ENCODE measurements around the gene FOLR1. TPM values are rescaled to one million over a fixed set of nuclear protein-coding genes. Genes with fewer than 3 reads are reported as not detected.
"Not testable (repeated sequence)": the region's sequence is repeated elsewhere in the genome, so short reads cannot be mapped to it uniquely, and the experiment has no call there.

The FOLR1 gene
- 1.2 TPM for total RNA-seq
- long read RNA-seq, partial matches to known transcripts, result 0 of 1 reads
- long read RNA-seq, other reads (novel, unspliced or antisense), result 0 of 1 reads

GRCh38 chr11:72191961-72192381 is at the start of gene FOLR1:
Gene FOLR1, plus strand, starts transcription at chr11:72192140. Its CDS starts 34 bp downstream, at chr11:72192174.
- DNase-seq (ENCODE audit: missing footprints), result no peak
- ATAC-seq, result no peak
- intact Hi-C loops (cut with DNase I), result no loop called here

DNA sequence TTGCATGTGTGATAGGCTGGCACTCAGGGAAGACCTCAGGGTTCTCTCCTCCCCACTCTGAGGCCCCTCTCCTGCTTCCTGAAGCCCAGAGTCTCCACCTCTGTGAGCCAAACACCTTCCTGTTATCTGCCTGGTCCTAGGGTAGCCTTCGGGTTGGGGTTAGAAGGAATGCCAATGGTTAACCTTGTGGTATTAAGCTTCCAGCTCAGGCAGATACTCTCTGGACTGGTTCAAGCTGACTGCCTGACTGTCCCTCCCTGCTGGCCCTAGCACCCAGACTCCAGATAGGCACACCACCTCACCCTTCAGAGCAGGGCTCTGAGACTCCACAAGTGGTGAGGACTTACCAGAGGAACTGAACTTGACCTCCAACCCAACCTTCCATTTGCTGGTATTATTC is 49.4 kb upstream of the FOLR1 start:
- not testable (repeated sequence) for DNase-seq (ENCODE audit: missing footprints); ATAC-seq
- intact Hi-C loops (cut with DNase I), result loop anchor here (5.0 kb wide), 1 partner anchor 165 kb away; no protein-coding TSS in a partner anchor

DNA sequence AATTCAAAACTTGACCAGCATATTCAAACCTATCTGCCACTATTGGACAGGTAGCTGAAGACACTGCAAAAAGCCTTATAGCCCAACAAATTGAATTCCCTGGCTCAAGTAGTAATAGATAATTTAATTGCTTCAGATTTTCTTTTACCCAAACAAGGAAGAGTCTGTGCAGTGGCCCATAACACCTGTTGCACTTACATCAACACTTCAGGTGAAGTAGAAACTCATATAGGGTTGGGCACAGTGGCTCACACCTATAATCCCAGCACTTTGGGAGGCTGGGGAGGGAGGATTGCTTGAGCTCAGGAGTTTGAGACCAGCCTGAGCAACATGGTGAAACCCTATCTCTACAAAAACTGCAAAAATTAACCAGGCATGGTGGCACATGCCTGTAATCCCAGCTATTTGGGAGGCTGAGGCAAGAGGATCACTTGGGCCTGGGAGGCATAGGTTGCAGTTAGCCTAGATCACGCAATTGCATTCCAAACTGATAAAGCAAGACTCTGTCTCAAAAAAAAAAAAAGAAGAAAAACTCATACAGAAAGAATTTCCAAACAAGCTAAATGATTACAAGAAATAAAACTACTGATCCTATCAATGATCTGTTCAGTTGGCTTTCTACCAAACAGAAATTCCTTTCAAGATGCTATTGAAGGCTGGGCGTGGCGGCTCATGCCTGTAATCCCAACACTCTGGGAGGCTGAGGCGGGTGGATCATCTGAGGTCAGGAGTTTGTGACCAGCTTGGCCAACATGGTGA is 47.0 kb upstream of the FOLR1 start:
- no peak for ATAC-seq
- DNase-seq (ENCODE audit: missing footprints), result no peak
- intact Hi-C loops (cut with DNase I), result loop anchor here (5.0 kb wide), 1 partner anchor 168 kb away; no protein-coding TSS in a partner anchor

GRCh38 chr11:72146625-72147024 is 45.3 kb upstream of the FOLR1 start:
- DNase-seq (ENCODE audit: missing footprints) (no peak), ATAC-seq (no peak)
- intact Hi-C loops (cut with DNase I), result no loop called here

GRCh38 chr11:72150882-72151281 is 41.1 kb upstream of the FOLR1 start:
- ATAC-seq (no peak), DNase-seq (ENCODE audit: missing footprints) (no peak)
- intact Hi-C loops (cut with DNase I), result no loop called here

- DNase-seq (ENCODE audit: missing footprints); intact Hi-C loops (cut with DNase I); ATAC-seq: not testable (repeated sequence)
These were observed 38.1 kb upstream of the FOLR1 start for GRCh38 chr11:72153874-72154273.

DNA sequence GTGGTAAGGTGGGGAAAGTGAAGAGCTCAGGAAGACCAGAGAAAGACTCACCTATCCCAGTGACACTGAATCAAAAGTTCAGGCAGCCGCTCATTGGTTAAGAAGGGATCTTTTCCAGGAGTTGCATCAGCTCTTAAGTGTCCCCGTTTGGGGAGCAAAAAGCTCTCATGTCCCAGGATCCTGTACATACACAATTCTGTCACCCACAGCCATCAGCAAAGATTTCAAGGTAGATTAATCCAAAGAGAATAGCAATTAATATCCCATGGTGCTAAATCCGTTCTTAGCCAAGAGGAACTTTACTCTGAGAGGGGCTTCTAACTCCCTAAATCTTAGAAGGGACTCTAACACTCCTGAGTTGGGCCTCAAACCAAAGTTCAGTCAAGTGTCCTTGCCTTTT is 37.1 kb upstream of the FOLR1 start:
- no peak for DNase-seq (ENCODE audit: missing footprints)
- intact Hi-C loops (cut with DNase I), result no loop called here
- no peak for ATAC-seq

GRCh38 chr11:72155751-72156150 is 36.2 kb upstream of the FOLR1 start:
- DNase-seq (ENCODE audit: missing footprints) (no peak), ATAC-seq (no peak)
- intact Hi-C loops (cut with DNase I), result no loop called here

GRCh38 chr11:72157131-72157530 is 34.8 kb upstream of the FOLR1 start:
- ATAC-seq, result no peak
- intact Hi-C loops (cut with DNase I), result no loop called here
- no peak for DNase-seq (ENCODE audit: missing footprints)

DNA sequence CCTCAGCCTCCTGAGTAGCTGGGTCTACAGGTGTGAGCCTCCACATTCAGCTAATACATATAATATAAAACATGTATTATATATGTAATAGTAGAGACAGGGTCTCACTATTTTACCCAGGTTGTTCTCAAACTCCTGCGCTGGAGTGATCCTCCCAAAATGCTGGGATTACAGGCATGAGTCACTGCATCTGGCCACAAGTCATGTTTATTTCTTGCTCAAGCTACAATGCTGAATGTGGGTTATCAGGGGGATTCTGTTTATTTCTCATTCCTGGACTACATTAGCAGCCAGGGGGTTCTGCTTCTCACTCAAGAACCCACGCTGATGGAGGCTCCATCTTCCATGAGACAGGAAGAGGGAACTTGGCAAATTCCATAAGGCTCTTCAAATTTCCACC is 31.6 kb upstream of the FOLR1 start:
- no peak for ATAC-seq
- intact Hi-C loops (cut with DNase I), result no loop called here
- no peak for DNase-seq (ENCODE audit: missing footprints)

- intact Hi-C loops (cut with DNase I), result no loop called here
- no peak for ATAC-seq
- no peak for DNase-seq (ENCODE audit: missing footprints)
These were observed 28.9 kb upstream of the FOLR1 start for GRCh38 chr11:72162891-72163492.

GRCh38 chr11:72164187-72164586 is 27.8 kb upstream of the FOLR1 start:
- intact Hi-C loops (cut with DNase I); ATAC-seq; DNase-seq (ENCODE audit: missing footprints): not testable (repeated sequence)

DNA sequence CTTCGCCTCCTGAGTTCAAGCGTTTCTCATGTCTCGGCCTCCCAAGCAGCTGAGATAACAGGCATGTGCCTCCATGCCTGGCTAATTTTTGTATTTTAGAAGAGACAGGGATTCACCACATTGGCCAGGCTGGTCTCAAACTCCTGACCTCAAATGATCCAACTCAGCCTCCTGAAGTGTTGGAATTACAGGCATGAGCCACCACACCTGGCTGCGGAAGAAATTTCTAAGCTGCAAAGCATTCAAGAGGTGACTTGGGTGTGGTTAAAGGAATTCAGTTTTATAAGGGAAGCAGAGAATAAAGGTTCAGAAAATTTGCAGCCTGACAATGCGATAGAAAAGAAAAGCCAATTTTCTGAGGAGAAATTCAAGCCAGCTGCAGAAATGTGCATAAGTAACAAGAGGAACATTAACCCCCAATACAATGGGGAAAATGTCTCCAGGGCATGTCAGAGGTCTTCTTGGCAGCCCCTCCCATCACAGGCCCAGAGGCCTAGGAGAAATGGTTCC is 22.8 kb upstream of the FOLR1 start:
- intact Hi-C loops (cut with DNase I); DNase-seq (ENCODE audit: missing footprints); ATAC-seq: not testable (repeated sequence)

GRCh38 chr11:72169754-72170153 is 22.2 kb upstream of the FOLR1 start:
- DNase-seq (ENCODE audit: missing footprints); intact Hi-C loops (cut with DNase I); ATAC-seq: not testable (repeated sequence)

GRCh38 chr11:72172043-72172442 is 19.9 kb upstream of the FOLR1 start:
- intact Hi-C loops (cut with DNase I); ATAC-seq; DNase-seq (ENCODE audit: missing footprints): not testable (repeated sequence)

- ATAC-seq, result no peak
- intact Hi-C loops (cut with DNase I), result no loop called here
These were observed 18.6 kb upstream of the FOLR1 start for GRCh38 chr11:72173291-72173690.

DNA sequence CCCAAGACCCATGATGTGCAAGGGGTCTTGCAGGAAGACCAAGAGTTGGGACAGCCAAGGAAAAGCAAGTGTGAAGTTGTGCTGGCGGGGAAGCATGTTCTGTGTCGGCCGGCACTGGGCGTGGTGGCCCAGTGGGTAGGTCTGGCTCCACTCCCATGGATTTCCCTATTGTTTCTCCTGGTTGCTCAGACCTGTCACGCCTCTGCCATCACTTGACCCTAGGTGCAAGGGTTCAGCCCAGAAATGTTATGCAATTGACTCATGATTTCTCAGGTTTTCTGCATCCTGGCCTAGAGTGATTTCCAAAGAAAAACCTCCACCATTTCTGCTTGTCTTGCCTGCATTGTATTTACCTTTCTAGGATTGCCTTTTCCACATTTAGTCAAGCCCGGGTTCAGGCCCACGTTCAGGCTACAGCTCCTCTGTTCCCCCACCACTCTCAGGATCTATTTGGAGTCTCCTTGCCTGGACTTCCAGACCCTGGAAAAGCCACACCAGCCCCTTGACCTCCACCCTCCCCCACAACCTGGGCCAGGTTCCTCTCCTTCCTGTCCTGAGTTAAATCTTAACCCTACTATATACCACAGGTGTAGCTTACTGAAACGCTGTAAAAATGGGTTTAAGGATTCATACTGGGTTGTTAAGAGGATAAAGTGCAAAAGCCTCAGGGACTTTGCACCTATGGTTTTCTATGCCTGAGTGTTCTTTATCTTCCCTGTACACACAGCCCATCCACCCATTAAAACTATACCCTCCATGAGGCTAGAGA is 17.5 kb upstream of the FOLR1 start:
- DNase-seq (ENCODE audit: missing footprints), result no peak
- ATAC-seq, result no peak
- intact Hi-C loops (cut with DNase I), result no loop called here

More at GRCh38 chr11:72173291-72173690, 18.6 kb upstream of the FOLR1 start:
- DNase-seq (ENCODE audit: missing footprints), result no peak

- DNase-seq (ENCODE audit: missing footprints), result no peak
- no peak for ATAC-seq
- intact Hi-C loops (cut with DNase I), result no loop called here
These were observed 14.3 kb upstream of the FOLR1 start for GRCh38 chr11:72177656-72178055.

Measured in Right ventricle myocardium inferior (tissue), 1 donor.